Brain microvascular endothelial cell (primary cell): ENCODE measurements around the gene TRMT1.

Source experiments
- DNase-seq: peaks from one replicate; pipeline ENCODE4 v3.0.0-alpha.2; 2020
- H3K27ac ChIP-seq: fragments of 250-450 bp; sonication (Bioruptor Pico); 2 replicates; pipeline ENCODE4 v1.5.1; 2020; ENCODE audit warnings: mild to moderate bottlenecking, moderate library complexity
- H3K27me3 ChIP-seq: fragments of 250-450 bp; sonication (Bioruptor Pico); replicated peaks from 2 replicates; pipeline ENCODE4 v1.5.1; 2020; ENCODE audit warnings: mild to moderate bottlenecking
- H3K36me3 ChIP-seq: fragments of 250-450 bp; sonication (Bioruptor Pico); replicated peaks from 2 replicates; pipeline ENCODE4 v1.5.1; 2020; ENCODE audit warnings: mild to moderate bottlenecking
- H3K4me3 ChIP-seq: 2 replicates; pipeline ENCODE4 v1.5.1; 2011; ENCODE audit warnings: low read depth, mild to moderate bottlenecking, control low read depth, low read length, moderate library complexity
- in situ Hi-C: cut with HindIII; loops from 2 replicates; pipeline ENCODE4 v1.10.0; 2017; ENCODE audit warnings: low sequenced_read_pairs, low pct_ligation_motif_present
- TF ChIP-seq, protein P1 (sequence below): IDR thresholded peaks from 2 replicates; pipeline ENCODE4 v1.5.1; 2011; ENCODE audit warnings: low read depth, mild to moderate bottlenecking, moderate library complexity, low read length, control low read depth, inconsistent platforms; ENCODE audit errors: missing control alignments

TRMT1 gene

GRCh38 chr19:13101590-13102415 is 14.7 kb downstream of the TRMT1 start:
- no peak overlapping the region for H3K27ac ChIP-seq
- DNase-seq: no peak
- in situ Hi-C loops: no loop called here

GRCh38 chr19:13100841-13101589 is 15.5 kb downstream of the TRMT1 start:
- in situ Hi-C loops: no loop called here
- H3K36me3 ChIP-seq: peaks cover 4% of the 10 kb centered on the region
- H3K27ac ChIP-seq: no peak overlapping the region
- no peaks in the 10 kb centered on the region for H3K27me3 ChIP-seq
- no peak for DNase-seq
- TF ChIP-seq, protein P1, sequence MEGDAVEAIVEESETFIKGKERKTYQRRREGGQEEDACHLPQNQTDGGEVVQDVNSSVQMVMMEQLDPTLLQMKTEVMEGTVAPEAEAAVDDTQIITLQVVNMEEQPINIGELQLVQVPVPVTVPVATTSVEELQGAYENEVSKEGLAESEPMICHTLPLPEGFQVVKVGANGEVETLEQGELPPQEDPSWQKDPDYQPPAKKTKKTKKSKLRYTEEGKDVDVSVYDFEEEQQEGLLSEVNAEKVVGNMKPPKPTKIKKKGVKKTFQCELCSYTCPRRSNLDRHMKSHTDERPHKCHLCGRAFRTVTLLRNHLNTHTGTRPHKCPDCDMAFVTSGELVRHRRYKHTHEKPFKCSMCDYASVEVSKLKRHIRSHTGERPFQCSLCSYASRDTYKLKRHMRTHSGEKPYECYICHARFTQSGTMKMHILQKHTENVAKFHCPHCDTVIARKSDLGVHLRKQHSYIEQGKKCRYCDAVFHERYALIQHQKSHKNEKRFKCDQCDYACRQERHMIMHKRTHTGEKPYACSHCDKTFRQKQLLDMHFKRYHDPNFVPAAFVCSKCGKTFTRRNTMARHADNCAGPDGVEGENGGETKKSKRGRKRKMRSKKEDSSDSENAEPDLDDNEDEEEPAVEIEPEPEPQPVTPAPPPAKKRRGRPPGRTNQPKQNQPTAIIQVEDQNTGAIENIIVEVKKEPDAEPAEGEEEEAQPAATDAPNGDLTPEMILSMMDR: peak; percentile 55
- no peak overlapping the region for H3K4me3 ChIP-seq

More at GRCh38 chr19:13101590-13102415, 14.7 kb downstream of the TRMT1 start:
- H3K36me3 ChIP-seq: peaks cover 4% of the 10 kb centered on the region
- H3K4me3 ChIP-seq: no peak overlapping the region
- no peaks in the 10 kb centered on the region for H3K27me3 ChIP-seq
- TF ChIP-seq, protein P1: no peak

DNA sequence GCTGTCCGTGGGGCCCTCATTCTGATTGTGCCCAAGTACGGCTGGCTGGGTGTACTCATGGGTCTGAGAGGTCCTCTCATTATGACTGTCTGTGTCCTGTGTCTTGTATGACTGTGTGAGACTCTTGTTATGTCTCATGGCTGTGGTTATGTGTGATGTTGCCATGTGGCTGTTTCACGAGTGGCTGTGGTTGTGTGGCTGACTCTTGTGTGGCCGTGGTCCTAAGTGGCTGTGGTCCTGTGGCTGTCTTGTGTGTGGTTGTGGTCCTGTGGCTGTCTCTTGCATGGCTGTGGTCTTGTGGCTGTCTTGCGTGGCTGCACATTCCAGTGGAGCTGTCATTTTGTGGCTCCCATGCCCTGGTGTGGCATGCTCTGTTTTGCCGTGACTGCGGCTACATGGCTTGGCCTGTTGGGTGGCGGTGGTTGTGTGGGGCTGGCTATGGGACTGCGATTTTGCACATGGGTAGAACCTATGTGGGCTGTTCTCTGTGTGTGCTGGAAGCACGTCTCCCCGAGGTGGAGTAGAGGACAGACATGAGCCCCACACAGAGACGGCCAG is 16.4 kb downstream of the TRMT1 start:
- Histone ChIP-seq H3K4me3 (no peak overlapping the region), H3K27me3 (no peaks in the 10 kb centered on the region), H3K36me3 (peaks cover 4% of the 10 kb centered on the region), H3K27ac (no peak overlapping the region)
- no peak for DNase-seq
- in situ Hi-C loops: no loop called here
- TF ChIP-seq, protein P1: no peak

GRCh38 chr19:13099073-13099999 is 17.2 kb downstream of the TRMT1 start:
- H3K27ac ChIP-seq: no peak overlapping the region
- in situ Hi-C loops: no loop called here
- TF ChIP-seq, protein P1: no peak
- H3K27me3 ChIP-seq: no peaks in the 10 kb centered on the region
- H3K4me3 ChIP-seq: no peak overlapping the region
- DNase-seq: no peak
- H3K36me3 ChIP-seq: no peaks in the 10 kb centered on the region

GRCh38 chr19:13098277-13099072 is 18.1 kb downstream of the TRMT1 start:
- no peak overlapping the region for H3K4me3 ChIP-seq

More at GRCh38 chr19:13098277-13099072, 18.1 kb downstream of the TRMT1 start:
- in situ Hi-C loops: no loop called here
- TF ChIP-seq, protein P1: no peak
- no peak overlapping the region for H3K27ac ChIP-seq
- H3K27me3 ChIP-seq: no peaks in the 10 kb centered on the region
- H3K36me3 ChIP-seq: no peaks in the 10 kb centered on the region
- DNase-seq: no peak
